Measurements from ENCODE around the gene THEMIS.

DNA sequence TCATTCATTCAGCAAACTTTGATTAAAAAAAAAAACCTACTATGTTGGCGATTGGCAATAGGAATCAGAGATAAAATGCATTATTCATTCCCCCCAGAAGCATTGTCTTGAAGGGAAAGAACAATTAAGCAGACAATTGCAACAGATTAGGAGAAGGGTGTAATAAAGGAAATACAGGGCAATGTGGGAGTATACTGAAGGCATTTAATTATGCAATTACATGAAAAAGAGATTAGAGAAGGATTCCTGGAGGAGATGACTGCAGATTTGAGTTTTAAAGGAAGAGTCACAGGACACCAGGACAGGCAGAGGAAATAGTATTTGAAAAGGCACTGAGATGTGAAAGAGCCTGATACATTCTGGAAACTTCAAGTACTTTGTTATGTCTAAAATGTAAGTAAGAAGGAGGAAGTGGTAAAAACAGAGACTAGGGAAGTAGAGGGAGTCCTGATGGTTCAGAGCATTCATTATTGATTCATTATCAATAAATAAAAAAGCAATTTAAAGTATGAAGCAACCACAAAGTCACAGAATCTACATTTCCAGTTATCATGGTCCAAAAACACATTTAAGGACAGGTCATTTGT is 43.7 kb downstream of the THEMIS start:
- no peak for TF ChIP-seq POLR2AphosphoS5 (IDR thresholded peaks at IDR 0.05; ENCODE audit: borderline replicate concordance, low read depth, low read length)
- TF ChIP-seq EZH2 (IDR thresholded peaks at IDR 0.05) = no peak
